Cerebellar nuclear complex (tissue), 1 donor: ENCODE measurements around the gene GAK.

ENCODE experiments used
- DNase-seq, 2 experiments: peaks; one replicate each; lab custom pipeline; 2025; lab: John Stamatoyannopoulos, UW

Gene GAK

DNA sequence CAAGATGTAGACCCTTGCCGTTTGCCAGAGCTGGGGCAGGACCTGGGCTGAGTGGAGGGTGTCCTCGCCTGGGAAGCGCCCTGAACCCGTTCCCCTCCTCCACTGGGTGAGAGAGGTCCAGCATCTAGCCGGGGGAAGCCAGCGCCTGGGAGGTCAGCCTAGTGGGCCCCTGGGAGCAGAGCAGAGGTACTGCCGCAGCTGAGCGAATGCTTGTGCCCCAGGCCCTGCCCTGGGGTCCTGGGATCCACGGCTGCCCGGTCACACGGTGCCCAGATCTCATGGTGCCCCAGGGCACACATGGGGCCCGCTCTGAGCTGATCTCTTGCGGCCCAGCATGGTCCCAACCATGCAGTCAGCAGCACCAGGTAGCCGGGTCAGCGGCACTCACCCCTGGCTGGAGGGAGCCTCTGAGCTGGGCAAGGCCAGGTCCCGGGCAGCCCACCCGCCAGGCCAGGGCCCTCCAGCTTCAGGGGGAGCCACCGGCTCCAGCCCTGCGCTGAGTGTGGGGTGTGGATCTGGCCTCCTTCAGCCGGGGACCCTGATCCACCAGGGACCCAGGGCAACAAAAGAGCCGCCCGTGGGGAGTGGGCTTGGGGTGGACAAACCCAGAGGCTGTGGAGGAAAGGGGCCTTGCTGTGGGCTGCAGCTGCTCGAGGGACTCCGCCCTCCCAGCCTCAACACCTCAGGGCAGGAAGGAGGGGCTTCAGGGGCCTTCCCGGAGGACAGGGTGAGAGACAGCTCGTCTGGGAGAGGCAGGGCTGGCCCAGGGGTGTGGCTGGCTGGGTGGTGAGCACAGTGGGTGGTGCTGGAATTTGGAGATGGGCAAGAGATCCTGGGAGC is 102.1 kb downstream of the GAK start:
- no peak for DNase-seq

DNA sequence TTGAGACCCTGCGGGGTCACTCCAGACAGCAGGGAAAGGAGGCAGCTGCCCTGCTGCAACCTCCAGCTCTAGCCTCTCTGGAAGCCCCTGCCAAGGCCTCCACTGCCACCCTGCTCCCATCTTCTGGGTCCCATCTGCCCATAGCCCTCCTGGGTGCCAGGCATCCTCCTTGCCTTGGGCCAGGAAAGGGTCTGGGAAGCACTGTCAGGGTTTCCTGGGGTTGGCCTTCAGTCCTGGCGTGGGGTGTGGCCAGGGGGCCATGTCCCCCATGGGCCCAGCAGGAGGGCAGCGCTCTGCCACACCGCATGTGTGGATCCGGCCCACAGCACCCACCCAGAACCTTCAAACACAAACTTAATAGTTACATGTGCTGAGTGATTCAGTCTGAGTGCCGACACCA is 102.8 kb downstream of the GAK start:
- no peak for DNase-seq

DNA sequence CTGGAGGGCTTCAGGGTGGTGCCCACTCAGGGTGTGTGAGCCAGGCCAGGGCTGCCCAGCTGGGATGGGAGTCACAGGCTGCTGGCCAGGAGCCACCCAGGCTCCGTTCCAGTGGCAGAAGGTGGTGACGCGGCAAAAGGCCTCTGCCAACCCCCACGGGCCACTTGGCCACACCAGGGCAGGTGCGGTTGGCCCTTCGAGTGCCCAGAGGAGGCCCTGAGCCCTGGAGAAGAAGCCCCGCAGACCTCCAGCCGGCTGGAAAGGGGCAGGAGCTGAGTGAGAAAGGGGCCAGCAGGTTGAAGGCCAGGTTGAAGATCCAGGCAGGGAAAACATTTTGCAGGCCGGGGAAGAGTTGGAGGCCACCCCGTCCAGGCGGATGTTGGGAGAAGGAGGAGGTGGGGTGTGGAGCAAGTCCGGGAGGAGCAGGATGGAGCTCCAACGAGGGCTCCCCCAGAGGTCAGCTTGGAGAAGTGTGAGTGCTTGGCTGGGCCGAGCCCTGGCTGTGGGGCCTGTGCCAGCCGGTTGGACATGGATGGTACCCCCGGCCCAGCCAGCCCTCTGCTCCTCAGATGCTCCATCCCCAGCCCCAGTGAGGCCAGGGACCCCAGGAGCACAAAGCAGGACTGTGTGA is 103.4 kb downstream of the GAK start:
- no peak for DNase-seq

DNA sequence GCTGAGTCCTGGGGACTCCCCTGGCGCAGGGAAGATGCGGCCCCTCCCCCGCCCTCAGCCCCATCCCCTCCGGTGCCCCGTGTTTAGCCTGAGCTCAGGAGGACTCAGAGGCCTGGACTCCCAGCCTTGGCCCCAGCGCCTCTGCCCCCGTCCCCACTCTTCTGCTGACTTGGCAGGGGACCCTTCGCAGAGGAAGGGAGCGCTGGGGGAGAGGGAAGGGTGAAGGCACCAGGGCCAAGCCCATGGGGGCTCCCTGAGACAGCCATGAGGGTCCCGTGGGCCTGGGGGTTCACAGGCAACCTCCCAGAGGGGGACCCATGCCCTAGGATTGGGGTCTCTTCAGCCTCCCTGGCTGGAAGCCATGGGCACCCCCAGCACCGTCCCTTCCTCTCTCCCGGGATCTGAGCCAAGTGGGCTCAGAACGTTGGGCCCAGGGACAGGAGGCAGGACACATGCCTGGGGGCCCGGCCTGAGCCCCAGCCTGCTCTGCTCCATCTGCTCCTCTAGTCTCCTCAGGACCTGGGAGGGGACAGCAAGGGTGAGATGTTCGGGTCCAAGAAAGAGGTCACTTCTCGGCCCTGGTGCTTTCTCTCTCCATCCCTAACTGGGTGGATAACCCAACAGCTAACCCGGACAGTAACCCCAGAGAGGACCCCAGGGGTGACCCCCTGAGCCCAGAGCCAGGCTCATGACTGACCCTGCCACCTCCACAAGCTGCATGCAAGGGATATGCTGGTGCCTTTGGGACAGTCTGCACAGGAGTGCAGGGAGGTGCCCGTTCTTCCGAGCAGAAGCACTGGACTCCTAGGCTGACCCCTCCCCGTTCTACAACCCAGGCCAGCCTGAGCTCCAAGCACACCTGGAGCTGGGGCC is 104.7 kb downstream of the GAK start:
- DNase-seq = no peak

DNA sequence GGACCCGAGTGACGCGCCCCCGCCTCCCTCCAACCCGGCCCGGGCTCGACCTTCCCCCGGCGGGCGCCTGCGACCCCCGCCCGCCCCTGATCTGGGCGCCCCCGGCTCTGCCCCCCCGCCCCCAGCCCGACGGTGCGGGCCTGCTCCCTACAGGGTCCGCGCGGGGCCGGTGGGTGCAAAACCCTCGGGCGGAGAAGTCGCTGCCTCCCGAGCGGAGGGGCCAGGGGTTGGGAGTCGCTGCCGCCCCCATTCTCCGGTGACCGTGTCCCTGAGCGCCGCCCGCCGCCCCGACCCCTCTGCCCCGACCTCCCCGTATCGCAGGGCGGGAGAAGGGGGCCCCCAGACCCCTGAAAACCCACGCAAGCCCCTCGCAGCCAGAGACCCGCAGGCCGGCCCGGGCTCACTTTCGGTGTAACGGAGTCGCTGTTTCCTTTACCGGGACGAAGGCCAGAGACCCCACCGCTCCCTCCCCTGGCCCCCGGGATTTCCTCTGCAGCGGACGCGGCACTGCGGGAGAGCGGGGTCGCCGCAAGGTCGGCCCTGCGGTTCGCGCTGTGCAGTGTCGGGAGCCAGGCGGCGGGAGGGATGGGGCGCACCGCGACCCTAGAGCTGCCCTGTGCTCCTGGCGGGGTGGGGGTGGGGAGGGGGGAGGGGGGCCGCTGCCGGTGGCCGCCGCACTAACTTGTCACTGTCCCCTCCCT is 105.5 kb downstream of the GAK start:
- no peak for DNase-seq

DNA sequence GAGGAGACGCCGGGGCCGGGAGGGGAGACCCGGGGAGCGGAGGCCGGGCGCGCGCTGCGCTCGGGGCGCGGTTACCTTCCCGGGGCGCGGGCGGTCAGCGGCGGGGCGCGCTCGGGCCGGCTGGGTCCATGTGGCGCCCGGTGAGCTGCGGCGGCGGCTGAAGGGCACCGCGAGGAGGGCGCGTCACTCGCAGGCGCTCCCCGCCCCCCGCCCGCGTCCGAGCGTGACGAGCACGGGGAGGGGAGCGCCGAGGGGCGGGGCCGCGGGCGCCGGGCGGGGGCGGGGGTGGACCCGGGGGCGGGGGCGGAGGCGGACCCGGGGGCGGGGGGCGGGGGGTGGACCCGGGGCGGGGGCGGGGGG is 106.2 kb downstream of the GAK start, which contains the start of gene CPLX1:
CPLX1 (minus strand) TSS at position 159 of the 360 bp plus-strand sequence. CDS start 1,607 bp downstream, outside the sequence.
- DNase-seq = no peak

DNA sequence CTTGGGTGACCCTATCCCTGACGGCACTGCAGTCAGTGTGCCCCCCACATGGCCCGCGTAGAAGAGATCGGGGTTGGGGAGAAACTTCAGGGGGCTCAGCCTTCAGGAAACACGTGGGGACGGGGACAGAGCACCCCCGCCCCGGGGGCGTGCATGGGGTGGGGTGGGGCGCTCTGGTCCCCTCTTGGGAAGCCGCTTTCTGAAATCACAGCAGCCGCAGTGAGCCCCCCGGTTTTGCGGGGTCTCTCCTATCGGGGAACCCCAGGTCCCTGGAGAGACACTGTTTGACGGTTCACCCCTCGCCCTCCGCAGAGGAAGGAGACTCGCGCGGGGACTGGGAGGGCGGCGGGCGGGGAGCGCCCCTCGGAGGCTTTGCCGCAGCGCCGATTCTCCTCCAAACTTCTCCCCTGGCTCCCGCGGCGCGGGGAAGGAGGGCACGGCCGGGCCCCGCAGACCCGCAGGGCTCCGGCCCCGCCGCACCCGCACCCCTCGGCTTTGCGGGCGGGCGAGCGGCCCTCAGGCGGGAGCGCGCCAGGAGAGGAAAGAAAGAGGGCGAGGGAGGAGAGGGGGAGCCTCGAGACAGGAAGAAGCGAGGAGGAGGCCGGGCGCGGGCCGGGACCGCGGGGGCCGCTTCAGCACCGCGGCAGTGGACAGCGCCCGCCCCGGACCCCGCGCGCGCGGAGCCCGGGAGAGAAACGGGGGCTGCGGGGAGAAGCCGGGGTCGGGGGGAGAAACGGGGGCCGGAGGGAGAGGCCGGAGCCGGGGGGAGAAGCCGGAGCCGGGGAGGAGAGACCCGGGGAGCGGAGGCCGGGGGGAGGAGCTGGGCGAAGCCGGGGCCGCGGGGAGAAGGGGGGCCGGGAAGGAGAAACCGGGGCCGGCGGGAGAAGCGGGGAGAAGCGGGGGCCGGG is 106.8 kb downstream of the GAK start:
- DNase-seq = no peak

DNA sequence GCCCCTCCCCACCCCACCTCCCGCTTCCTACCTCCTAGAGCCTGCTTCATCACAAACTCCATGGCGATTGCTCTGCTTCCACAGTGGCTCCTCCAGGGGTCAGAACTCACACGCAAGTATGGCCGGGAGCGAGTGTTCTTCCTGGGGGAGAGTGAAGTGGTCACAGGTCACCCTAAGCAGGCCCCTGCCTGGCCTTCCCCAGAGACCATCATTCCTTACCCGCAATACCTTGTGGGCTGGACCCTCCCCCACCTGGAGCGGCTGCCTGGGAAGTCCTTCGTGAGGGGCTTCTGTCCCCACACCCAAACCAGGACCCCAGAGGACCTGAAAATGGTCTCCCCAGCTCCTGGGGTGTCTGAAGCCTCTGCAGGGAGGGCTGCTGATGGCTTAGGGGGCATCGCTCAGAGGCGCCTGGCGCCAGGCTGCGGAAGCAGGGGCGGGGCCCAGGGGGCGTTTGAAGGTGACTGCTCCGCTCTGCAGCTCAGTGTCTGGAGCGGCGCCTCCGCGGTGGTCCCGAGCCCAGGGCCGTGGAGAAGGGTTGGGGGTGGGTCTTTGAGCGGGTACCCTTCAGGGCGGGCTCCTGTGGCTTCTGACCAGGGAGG is 107.6 kb downstream of the GAK start:
- no peak for DNase-seq

DNA sequence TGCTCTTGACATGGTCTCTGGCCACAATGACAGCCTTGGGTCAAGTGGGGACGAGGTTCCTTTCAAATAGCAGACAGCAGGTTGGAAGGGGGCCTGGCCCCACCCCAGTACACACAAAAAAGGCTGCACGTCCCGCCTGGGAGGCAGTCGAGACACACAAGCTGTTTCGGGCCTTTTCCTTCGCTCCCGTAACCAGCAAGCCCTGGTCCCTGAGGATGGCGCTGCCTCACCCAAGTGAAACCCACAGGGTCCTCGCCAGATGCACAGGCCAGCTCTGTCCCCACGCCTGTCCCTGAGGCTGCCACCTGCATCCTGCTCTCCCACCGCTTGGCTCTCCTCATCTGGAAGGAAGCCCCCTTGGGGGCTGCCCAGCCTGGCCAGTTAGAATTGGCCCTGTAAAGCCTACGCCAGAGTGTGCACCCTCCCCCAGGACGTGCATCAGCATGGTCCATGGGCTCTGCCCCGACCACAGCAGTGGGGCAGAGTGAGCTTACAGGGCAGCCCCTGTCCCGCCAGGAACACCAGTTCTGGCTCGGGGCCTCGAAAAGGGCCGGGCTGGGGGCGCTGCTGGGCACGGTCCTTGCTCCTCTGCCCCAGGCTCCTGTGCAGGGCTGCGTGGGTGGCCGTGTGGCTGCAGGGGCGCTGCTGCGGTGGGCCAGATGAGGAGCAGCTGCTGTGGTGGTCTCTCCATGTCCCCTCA is 108.2 kb downstream of the GAK start:
- DNase-seq = no peak

DNA sequence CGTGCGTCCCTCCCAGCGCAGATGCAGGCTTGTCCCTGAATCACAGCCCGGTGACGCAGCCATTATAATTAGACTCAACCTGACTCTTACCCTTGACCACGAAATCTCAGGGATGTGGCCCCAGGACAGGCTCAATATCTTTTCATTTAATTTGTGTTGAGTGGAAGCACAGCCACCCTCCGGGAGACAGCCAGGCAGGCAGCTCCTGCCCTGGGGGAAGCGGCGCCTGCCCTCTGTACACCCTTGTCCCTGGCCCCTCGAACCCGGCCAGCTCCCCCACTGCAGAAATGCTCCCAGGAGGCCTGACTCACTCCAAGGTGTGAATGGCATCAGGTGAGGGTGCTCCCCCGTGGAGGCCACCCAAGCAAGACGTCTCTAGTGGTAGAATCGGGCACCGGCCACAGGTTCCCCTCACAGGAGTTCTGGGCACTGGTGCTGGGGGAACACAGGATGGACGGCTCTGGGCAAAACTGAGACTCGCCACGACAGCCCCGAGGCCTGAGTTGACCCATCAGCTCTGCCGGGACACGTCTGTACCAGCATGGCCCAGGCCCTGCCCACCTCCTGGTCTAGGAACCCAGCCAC is 108.8 kb downstream of the GAK start:
- DNase-seq = no peak

DNA sequence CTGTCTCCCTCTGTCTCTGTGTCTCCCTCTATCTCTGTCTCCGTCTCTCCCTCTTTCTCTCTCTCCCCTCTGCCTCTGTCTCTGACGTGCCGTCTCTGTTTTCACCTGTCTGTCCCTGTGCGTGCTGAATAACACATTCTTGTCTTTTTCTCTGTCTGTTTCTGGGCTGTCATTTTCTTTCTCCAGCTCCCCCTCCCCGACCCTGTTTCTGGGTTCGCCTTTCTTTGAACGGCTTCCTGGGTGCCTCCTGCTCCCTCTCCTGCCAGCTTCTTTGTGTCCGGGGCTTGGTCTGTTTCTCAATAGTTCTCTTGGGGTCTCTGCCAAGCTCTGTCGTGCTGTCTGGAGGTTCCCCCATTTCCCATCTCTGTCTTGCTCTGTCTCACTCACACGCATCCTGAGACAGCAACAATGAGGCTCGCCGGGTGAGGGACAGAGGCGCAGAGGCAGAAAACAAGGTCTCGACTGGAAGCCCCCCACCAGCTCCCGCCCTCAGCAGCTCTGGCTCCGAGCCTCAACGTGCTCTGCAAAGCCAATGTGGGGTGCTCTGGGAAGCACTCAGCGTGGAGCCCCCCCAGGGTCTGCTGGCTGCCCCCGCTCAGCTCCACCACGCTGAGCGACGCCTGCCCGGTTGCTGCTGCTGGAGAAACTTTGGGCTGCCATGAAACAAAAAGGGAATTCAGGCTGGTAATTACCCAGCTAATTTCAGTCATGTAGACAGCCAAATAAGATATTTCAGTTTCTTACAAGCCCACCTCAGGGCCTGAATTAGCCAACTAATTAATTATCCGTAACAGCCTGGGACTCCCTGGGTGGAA is 109.5 kb downstream of the GAK start:
- no peak for DNase-seq

DNA sequence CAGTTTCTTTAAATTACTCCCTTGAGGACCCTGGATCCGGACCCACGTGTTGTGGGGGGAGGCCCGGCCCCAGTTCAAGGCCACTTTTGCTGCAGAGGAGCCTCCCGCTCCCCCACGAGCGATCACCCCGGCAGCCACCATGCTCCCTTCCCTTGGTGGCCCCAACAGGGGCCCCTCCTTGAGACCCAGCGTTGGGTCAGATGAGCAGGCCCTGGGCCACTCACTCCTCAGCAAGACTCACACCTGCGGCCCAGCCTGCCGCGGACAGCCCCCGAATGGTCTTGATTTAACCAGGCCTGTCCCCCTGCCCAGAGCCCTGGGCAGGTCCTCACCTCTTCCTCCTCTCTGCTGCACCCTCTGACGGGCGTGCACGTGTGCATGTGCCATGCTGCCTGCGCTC is 110.5 kb downstream of the GAK start:
- DNase-seq = no peak

DNA sequence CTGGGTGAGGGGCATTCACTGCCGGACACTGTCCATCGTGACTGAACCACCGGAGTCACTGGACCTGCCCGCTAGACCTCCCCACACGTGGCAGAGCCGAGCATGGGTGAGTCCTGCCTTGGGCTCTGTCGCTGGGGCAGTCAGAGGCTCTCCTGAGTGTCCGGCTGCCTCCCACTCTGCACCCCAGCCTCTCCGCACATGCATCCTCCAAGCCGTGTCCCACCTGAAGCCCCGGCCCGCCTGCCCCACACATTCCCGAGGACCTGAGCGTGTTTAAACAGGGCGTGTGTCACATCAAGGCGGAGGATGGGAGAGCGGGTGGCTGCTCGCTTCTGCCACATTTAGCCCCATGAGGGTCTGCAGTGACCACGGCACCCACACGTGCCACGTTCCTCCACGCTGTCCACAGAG is 110.9 kb downstream of the GAK start:
- no peak for DNase-seq

DNA sequence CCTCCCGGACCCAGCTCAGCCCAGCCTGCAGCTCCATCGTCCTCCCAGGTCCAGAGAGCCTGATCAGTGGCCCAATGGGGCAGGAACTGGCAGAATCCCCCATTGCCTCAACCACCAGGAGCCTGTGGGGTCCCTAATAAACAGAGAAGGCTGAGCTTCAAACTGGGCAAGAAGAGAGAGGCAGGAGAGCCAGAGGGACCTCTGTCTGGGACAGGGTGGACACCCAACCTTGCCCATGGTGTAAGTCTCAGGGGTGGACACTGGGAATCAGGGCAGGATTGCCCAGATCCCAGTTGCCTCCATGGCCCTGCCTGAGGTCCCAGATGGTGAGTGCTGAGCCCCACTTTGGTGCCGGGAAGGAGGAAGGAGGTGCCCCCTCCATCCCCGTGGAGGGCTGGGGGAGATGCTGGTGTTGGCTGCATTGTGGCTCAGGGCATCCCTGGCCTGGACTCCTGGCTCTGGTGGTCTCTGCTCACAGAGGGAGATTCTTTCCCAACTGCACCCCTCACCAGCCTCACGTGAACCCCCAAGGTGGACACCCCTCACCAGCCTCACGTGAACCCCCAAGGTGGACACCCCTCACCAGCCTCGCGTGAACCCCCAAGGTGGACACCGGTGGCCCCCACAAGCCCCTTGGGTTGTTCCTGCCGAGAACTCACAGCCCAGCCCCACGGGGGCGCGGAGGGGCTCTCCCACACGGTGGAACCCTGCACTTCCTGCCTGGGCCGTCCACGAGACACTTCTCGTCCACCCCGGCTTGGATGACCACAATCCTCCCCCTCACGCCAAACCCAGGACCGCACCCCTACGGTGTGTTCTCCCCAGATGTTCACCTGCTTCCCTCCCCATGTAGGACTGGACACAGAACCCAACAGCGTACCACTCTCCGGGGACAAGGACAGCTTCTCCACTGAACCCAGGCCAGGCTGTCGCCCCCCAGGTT is 111.6 kb downstream of the GAK start:
- no peak for DNase-seq

DNA sequence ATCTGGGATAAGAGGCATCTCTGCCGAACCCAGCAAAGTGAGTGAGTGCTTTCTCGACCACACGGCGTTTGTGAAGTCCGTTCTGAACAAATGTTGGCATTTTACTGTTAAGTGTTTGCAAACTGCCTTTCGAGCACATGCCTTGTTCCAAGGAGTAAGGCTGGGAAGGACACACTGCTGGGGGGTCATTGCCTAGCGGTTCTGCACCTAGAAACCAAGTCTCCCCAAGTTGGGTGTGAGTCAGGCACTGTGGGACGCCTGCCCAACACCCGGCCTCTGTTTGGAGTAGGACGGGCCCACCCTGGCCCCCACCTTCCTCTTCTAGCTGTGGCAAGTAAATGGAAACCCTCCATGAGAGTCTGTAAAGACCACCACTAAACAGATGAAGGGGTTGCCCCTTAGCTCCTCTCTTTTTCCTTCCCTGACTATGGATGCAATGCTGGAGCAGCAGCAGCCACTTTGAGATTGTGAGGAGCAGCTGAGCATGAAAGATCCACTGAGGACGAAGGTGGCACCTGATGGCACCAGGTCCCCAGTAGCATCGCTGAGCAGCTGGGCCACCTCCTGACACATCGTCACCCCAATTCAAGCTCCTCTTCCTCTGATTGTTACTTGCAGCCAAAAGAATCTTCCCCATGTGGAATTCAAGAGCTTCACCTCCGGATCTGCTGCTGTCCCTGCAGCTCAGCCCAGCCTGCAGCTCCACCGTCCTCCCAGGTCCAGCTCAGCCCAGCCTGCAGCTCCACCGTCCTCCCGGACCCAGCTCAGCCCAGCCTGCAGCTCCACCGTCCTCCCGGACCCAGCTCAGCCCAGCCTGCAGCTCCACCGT is 112.5 kb downstream of the GAK start:
- no peak for DNase-seq

DNA sequence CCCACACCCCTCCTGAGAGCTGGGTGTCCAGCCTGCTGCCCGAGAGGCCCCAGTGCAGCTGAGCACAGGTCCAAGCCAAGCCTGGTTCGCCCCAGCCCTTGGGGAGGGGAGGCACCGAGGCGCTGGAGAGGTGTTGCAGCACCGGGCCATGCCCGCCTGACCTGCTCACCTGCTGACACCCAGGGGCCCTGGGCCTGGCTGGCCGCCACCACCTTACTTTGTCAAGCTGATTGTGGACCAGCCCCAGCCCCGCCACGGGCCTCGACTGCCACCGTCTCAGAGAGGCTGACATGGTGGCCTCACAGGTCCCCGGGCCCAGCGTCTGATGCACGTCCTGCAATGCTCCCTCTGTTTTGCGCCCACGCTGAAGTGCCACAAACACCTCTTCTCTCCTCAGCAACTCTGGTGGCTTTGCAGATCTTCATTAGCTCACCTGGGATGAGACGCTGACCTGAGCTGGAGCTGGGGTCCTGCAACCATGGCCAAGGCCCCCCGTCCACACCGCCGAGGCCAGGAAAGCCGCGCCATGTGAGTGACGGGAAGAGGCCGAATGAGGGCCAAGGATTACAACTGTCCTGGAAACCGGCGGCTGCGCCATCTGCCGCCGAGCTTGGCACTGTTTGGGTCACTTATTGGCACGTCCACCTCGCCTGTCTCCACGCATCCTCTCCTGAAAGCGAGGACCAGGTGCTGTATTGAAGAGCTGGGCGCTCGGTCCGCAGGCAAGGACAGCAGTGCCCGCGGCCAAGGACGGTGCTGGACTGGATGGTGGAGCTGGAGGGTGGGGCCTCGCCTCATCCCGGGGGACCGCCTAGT is 113.8 kb downstream of the GAK start:
- peak; percentile 70 to 80 for DNase-seq
